CD4-positive, alpha-beta T cell (primary cell): Measurements from ENCODE around the gene FAM131C. TPM values are rescaled to one million over a fixed set of nuclear protein-coding genes. Genes with fewer than 3 reads are reported as not detected.
"Not testable (repeated sequence)": the region's sequence is repeated elsewhere in the genome, so short reads cannot be mapped to it uniquely, and the experiment has no call there.

ENCODE experiments used
- ATAC-seq: fragments of 200-7000 bp; cut with Tn5 transposase; one replicate; pipeline ENCODE4 v1.10.0; 2022; ENCODE audit warnings: mild to moderate bottlenecking; ENCODE audit not compliant: poor library complexity
- CTCF ChIA-PET: fragments of 350-600 bp; sonication (Branson Sonifier 250); formaldehyde crosslinking; loops from one replicate; lab custom pipeline; 2021; ENCODE audit warnings: antibody characterized with exemption, inconsistent platforms; lab: Charles Lee
- POLR2A ChIA-PET: fragments of 350-600 bp; sonication (Branson Sonifier 250); formaldehyde crosslinking; loops from one replicate; lab custom pipeline; 2021; ENCODE audit warnings: antibody characterized with exemption, inconsistent platforms; lab: Charles Lee
- DNase-seq, 14 experiments: peaks; one replicate each; pipeline ENCODE4 v3.0.0-alpha.2; 2013 to 2020; ENCODE audit warnings: mixed read lengths in 2 of 14
- H3K27ac ChIP-seq, 2 donors: one replicate each; pipeline versions ENCODE4 v1.5.1 to v1.7.0; 2013; ENCODE audit warnings: low read length in 2 of 2, low read depth in 1 of 2, mild to moderate bottlenecking in 1 of 2
- H3K27me3 ChIP-seq, 2 experiments: 1 replicate in 1 of 2; 2 replicates in 1 of 2; pipeline versions ENCODE4 v1.6.1 to v1.7.0; 2013; ENCODE audit warnings: low read length in 2 of 2, control low read depth in 1 of 2, mild to moderate bottlenecking in 1 of 2, moderate library complexity in 1 of 2; ENCODE audit not compliant: insufficient read depth in 2 of 2, control insufficient read depth in 1 of 2
- H3K36me3 ChIP-seq: one replicate; pipeline ENCODE4 v1.6.1; 2013; ENCODE audit warnings: low read length, control low read depth; ENCODE audit not compliant: insufficient read depth
- H3K4me1 ChIP-seq: one replicate; pipeline ENCODE4 v1.6.1; 2013; ENCODE audit warnings: low read length, control low read depth; ENCODE audit not compliant: insufficient read depth
- H3K4me3 ChIP-seq: one replicate; pipeline ENCODE4 v1.5.1; 2013; ENCODE audit warnings: mild to moderate bottlenecking, low read length, moderate library complexity
- H3K9me3 ChIP-seq, 2 experiments: 1 replicate in 1 of 2; 2 replicates in 1 of 2; pipeline versions ENCODE4 v1.6.1 to v1.7.0; 2013; ENCODE audit warnings: low read length in 2 of 2, mild to moderate bottlenecking in 2 of 2, control low read depth in 1 of 2, moderate library complexity in 1 of 2; ENCODE audit not compliant: control insufficient read depth in 1 of 2, insufficient read depth in 1 of 2
- H3K27ac Mint-ChIP-seq: one replicate; pipeline ENCODE4 v1.8.0; 2020; ENCODE audit warnings: mixed read lengths
- H3K27me3 Mint-ChIP-seq: one replicate; pipeline ENCODE4 v1.8.0; 2021; ENCODE audit warnings: mixed read lengths
- H3K36me3 Mint-ChIP-seq: one replicate; pipeline ENCODE4 v1.8.0; 2021; ENCODE audit warnings: low read depth, mixed read lengths
- H3K4me1 Mint-ChIP-seq: one replicate; pipeline ENCODE4 v1.8.0; 2021; ENCODE audit warnings: low read depth, mixed read lengths
- H3K4me3 Mint-ChIP-seq: one replicate; pipeline ENCODE4 v1.8.0; 2020; ENCODE audit warnings: mild to moderate bottlenecking, mixed read lengths
- H3K9me3 Mint-ChIP-seq: one replicate; pipeline ENCODE4 v1.8.0; 2020; ENCODE audit warnings: mixed read lengths
- intact Hi-C, 2 experiments: fragments of 100-400 bp; cut with DNase I in 1 of 2; cut with micrococcal nuclease in 1 of 2; formaldehyde crosslinking; loops; one replicate each; pipeline versions ENCODE4 v1.15.1 to v1.9.0; 2023 to 2025; cut with DNase I, micrococcal nuclease
- total RNA-seq, 174 experiments: library from RNA in 2 of 174; stranded (reverse) in 2 of 174; gene quantifications; one replicate each; pipeline ENCODE4 v1.2.3 and lab custom pipeline; 2021 to 2026
- TF ChIP-seq, protein P1 (sequence below): fragments of 200-600 bp; IDR thresholded peaks from one replicate; pipeline ENCODE4 v1.8.0; 2022; ENCODE audit warnings: antibody characterized with exemption, mild to moderate bottlenecking

FAM131C gene
- total RNA-seq, 2 experiments from 2014 or later, result not detected

- no peaks in the 10 kb centered on the region for H3K9me3 ChIP-seq
- H3K4me3 Mint-ChIP-seq, result no peak overlapping the region
- DNase-seq (no peak), ATAC-seq (no peak)
- no peaks in the 10 kb centered on the region for H3K4me1 Mint-ChIP-seq
- intact Hi-C loops, result no loop called here
- CTCF ChIA-PET, result no interaction called here
- H3K36me3 ChIP-seq, result no peaks in the 10 kb centered on the region
- POLR2A ChIA-PET, result no interaction called here
- TF ChIP-seq, protein P1, sequence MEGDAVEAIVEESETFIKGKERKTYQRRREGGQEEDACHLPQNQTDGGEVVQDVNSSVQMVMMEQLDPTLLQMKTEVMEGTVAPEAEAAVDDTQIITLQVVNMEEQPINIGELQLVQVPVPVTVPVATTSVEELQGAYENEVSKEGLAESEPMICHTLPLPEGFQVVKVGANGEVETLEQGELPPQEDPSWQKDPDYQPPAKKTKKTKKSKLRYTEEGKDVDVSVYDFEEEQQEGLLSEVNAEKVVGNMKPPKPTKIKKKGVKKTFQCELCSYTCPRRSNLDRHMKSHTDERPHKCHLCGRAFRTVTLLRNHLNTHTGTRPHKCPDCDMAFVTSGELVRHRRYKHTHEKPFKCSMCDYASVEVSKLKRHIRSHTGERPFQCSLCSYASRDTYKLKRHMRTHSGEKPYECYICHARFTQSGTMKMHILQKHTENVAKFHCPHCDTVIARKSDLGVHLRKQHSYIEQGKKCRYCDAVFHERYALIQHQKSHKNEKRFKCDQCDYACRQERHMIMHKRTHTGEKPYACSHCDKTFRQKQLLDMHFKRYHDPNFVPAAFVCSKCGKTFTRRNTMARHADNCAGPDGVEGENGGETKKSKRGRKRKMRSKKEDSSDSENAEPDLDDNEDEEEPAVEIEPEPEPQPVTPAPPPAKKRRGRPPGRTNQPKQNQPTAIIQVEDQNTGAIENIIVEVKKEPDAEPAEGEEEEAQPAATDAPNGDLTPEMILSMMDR, result no peak
- H3K27me3 Mint-ChIP-seq, result peaks cover 9% of the 10 kb centered on the region
- no peaks in the 10 kb centered on the region for H3K36me3 Mint-ChIP-seq
- H3K27me3 ChIP-seq, result no peaks in the 10 kb centered on the region
- peaks cover 10% of the 10 kb centered on the region for H3K4me1 ChIP-seq
- no peak overlapping the region for H3K4me3 ChIP-seq
- H3K9me3 Mint-ChIP-seq, result no peaks in the 10 kb centered on the region
- H3K27ac Mint-ChIP-seq, result no peak overlapping the region
- H3K27ac ChIP-seq, result no peak overlapping the region
Observed at GRCh38 chr1:16022393-16022792, 51.1 kb downstream of the FAM131C start.

DNA sequence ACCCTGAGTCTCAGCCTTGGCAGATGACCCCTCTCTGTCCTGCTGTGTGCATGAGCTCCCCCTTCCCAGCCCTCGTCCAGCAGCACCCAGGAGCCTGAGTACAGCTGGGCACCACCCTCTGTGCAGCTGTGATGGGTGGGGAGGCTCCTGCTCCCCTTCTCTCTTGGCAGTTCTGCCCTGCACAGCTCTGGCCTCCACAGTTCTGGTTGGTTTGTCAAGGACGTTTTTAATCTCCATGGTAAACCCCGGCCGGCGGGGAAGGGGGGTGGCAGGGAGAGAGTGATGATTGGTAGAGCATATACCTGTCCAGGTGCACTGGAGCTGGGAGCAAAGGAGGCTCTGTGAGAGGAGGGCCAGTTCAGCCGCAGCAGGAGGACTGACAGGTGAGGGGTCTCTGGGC, 51.8 kb downstream of the FAM131C start, which contains the start of gene CLCNKA:
Gene CLCNKA, plus strand, starts transcription at position 356 of the 400 bp plus-strand sequence. CDS start 584 bp downstream, outside the sequence.
- POLR2A ChIA-PET, result no interaction called here
- Histone ChIP-seq H3K36me3 (no peaks in the 10 kb centered on the region), H3K9me3 (no peaks in the 10 kb centered on the region), H3K4me1 (peaks cover 3% of the 10 kb centered on the region), H3K4me3 (no peak within 1 kb of the TSS), H3K27me3 (no peaks in the 10 kb centered on the region), H3K27ac (no peak within 1 kb of the TSS)
- Mint-ChIP-seq H3K4me3 (no peak within 1 kb of the TSS), H3K9me3 (no peaks in the 10 kb centered on the region), H3K36me3 (no peaks in the 10 kb centered on the region), H3K27me3 (peaks cover 9% of the 10 kb centered on the region), H3K4me1 (no peaks in the 10 kb centered on the region), H3K27ac (no peak within 1 kb of the TSS)
- no peak for ATAC-seq
- DNase-seq, result no peak
- intact Hi-C loops, result no loop called here
- TF ChIP-seq, protein P1, result no peak
- CTCF ChIA-PET, result no interaction called here

DNA sequence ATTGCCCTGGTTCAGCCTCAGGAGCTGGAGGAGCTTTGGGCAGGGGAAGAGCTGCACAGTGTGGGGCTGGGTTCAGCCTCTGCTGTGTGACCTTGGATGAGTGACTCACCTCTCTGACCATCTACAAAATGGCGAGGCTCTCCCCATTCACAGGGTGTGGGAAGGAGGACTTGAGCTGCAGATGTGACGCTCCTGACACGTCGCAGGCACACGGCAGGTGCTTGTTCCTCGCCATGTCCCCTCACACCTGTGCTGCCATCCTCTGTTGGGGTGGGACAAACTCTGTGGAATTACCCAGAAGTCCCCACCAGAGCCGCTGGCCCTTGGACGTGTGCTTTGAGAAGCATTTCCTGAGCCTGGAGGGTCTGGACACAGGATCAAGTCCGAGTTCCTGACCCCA, 52.6 kb downstream of the FAM131C start:
- CTCF ChIA-PET, H3K4me3 ChIP-seq, DNase-seq, H3K27ac Mint-ChIP-seq, H3K4me1 ChIP-seq, H3K36me3 Mint-ChIP-seq, intact Hi-C loops, POLR2A ChIA-PET, H3K4me3 Mint-ChIP-seq, H3K4me1 Mint-ChIP-seq, H3K27me3 Mint-ChIP-seq, H3K9me3 Mint-ChIP-seq, H3K27me3 ChIP-seq, H3K27ac ChIP-seq, H3K36me3 ChIP-seq, ATAC-seq, H3K9me3 ChIP-seq: not testable (repeated sequence)

DNA sequence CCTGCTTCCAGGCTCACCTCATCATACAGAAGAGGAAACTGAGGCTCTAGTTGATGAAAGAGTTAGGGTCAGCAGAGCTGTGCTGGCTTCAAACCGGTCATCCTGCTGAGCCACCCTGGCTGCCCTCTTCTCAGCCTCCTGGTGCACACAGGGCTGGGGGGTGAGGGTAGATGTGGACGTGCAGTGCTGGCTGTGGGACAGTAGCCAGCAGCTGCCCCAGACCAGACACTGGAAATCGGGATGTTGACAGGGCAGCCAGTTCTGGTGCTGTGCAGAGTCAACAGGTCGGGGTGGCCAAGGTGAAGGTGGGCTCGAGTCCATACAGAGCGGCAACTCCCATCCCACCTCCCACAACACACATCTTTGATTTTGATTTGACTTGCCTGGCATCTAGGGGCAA, 53.1 kb downstream of the FAM131C start:
- no peaks in the 10 kb centered on the region for H3K9me3 ChIP-seq
- POLR2A ChIA-PET, result no interaction called here
- TF ChIP-seq, protein P1, result no peak
- no peak overlapping the region for H3K27ac ChIP-seq
- no peak for DNase-seq
- H3K4me1 Mint-ChIP-seq, result no peaks in the 10 kb centered on the region
- ATAC-seq, result no peak
- no peaks in the 10 kb centered on the region for H3K36me3 ChIP-seq
- no peaks in the 10 kb centered on the region for H3K27me3 ChIP-seq
- intact Hi-C loops, result no loop called here
- CTCF ChIA-PET, result no interaction called here
- peaks cover 8% of the 10 kb centered on the region for H3K27me3 Mint-ChIP-seq
- no peak overlapping the region for H3K27ac Mint-ChIP-seq
- H3K4me1 ChIP-seq, result no peaks in the 10 kb centered on the region
- H3K36me3 Mint-ChIP-seq, result no peaks in the 10 kb centered on the region
- H3K9me3 Mint-ChIP-seq, result no peaks in the 10 kb centered on the region
- H3K4me3 ChIP-seq, result no peak overlapping the region
- no peak overlapping the region for H3K4me3 Mint-ChIP-seq
